ENCODE results near the gene FBLN1. TPM values are rescaled to one million over a fixed set of nuclear protein-coding genes. Genes with fewer than 3 reads are reported as not detected.

Gene FBLN1
- total RNA-seq, 4 donors from 2014 or later = 131 to 349 (median 293) TPM

- no peak for DNase-seq (ENCODE audit: low spot score)
- no peak for TF ChIP-seq CTCF (IDR thresholded peaks at IDR 0.05)
- ATAC-seq (ENCODE audit: low FRiP score) = no peak
Measured at GRCh38 chr22:45522462-45522861, 19.8 kb downstream of the FBLN1 start.

DNA sequence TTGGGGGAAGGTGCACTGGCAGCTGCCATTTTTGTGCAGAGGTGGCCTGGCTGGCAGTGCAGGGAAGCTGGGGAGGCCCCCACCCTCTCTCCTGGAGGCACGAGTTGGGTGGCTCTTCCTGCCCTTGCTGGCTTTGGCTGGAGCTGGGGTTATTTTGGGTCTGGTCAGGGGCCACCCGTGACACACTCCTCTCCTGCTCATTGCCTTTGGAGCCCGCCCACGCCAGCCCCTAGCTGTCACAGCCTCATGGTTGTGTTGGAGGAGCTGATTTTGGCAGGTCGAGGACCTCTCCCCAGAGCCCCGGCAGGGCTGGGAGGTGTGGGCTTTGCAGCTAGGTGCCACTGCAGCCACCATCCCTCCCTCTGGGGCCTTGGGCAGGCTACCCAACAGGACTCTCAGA is 21.5 kb downstream of the FBLN1 start:
- DNase-seq (ENCODE audit: low spot score) (no peak), ATAC-seq (ENCODE audit: low FRiP score) (no peak)
- no peak for TF ChIP-seq CTCF (IDR thresholded peaks at IDR 0.05)

GRCh38 chr22:45524966-45525365 is 22.3 kb downstream of the FBLN1 start:
- TF ChIP-seq CTCF (IDR thresholded peaks at IDR 0.05) = no peak
- no peak for DNase-seq (ENCODE audit: low spot score)

DNA sequence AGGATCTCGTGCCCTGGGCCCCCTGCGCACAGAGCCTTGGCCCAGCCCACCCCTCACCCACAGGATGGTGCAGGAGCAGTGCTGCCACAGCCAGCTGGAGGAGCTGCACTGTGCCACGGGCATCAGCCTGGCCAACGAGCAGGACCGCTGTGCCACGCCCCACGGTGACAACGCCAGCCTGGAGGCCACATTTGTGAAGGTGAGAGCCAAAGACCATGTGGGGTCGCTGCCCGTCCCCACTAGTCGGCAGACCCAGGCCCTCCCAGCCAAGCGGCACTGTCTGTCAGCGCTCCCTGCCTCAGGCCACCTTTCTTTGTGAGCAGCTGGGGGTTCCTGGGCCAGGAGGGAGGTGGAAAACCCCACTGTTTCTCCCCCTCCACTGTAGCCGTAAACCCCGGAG is 22.8 kb downstream of the FBLN1 start:
- TF ChIP-seq CTCF (IDR thresholded peaks at IDR 0.05) = no peak
- DNase-seq (ENCODE audit: low spot score) (no peak), ATAC-seq (ENCODE audit: low FRiP score) (no peak)

More at GRCh38 chr22:45524966-45525365, 22.3 kb downstream of the FBLN1 start:
- ATAC-seq (ENCODE audit: low FRiP score) = no peak

- DNase-seq (ENCODE audit: low spot score) (no peak), ATAC-seq (ENCODE audit: low FRiP score) (peak; percentile 17)
- no peak for TF ChIP-seq CTCF (IDR thresholded peaks at IDR 0.05)
Measured at GRCh38 chr22:45526281-45526680, 23.6 kb downstream of the FBLN1 start.

- ATAC-seq (ENCODE audit: low FRiP score) (peak; percentile 63), DNase-seq (ENCODE audit: low spot score) (no peak)
- no peak for TF ChIP-seq CTCF (IDR thresholded peaks at IDR 0.05)
Measured at GRCh38 chr22:45526768-45527360, 24.2 kb downstream of the FBLN1 start.

DNA sequence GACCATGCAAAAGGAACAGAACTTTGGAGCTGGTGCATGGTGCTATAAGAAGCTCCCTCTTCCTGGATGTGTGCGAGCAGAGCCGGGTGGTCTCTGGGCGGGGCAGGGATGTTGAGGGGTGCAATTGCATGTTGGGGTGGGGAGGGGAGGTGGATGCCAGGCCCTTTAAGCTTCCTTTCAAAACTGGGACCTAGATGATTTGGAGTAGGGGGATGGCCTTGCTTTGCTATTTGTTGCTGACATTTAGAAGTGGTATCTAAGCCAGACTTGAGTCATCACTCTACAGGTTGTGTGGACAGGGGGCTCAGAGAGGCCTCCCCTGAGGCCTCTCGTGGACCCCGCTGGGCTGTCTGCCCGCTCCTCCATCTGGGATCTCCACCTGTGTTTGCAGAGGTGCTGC is 24.8 kb downstream of the FBLN1 start:
- no peak for TF ChIP-seq CTCF (IDR thresholded peaks at IDR 0.05)
- DNase-seq (ENCODE audit: low spot score) (no peak), ATAC-seq (ENCODE audit: low FRiP score) (no peak)
